Keratinocyte (primary cell): ENCODE results near the gene ASTN2.

Source experiments
- CTCF ChIP-seq, 3 experiments: IDR thresholded peaks in 1 of 3; conservative IDR thresholded peaks in 1 of 3; optimal IDR thresholded peaks in 1 of 3; 2 replicates in 2 of 3; 3 replicates in 1 of 3; pipeline versions ENCODE3 to v1.5.1; 2011; ENCODE audit warnings: low read length in 3 of 3, mild to moderate bottlenecking in 3 of 3, moderate library complexity in 2 of 3, control low read depth in 1 of 3, inconsistent platforms in 1 of 3; ENCODE audit not compliant: insufficient read depth in 2 of 3; ENCODE audit errors: extremely low read depth in 1 of 3
- EZH2 ChIP-seq: IDR thresholded peaks from one replicate; pipeline ENCODE4 v1.6.1; 2012; ENCODE audit warnings: inconsistent platforms, mild to moderate bottlenecking, low read length, moderate library complexity

GRCh38 chr9:116703634-116704033 is 711.2 kb downstream of the ASTN2 start:
- no peak for TF ChIP-seq EZH2
- TF ChIP-seq CTCF (optimal IDR thresholded peaks at IDR 0.05 in 1 of 3, IDR thresholded peaks at IDR 0.05 in 1 of 3, conservative IDR thresholded peaks at IDR 0.05 in 1 of 3; ENCODE audit: extremely low read depth in 1 of 3, insufficient read depth in 2 of 3, low read length in 3 of 3) = no peak
